Measurements from ENCODE around the gene TASOR.
A peak's percentile ranks its signal among the peaks of the same experiment; 100 is the strongest.
"Not testable (repeated sequence)": the region's sequence is repeated elsewhere in the genome, so short reads cannot be mapped to it uniquely, and the experiment has no call there.

Gene TASOR

DNA sequence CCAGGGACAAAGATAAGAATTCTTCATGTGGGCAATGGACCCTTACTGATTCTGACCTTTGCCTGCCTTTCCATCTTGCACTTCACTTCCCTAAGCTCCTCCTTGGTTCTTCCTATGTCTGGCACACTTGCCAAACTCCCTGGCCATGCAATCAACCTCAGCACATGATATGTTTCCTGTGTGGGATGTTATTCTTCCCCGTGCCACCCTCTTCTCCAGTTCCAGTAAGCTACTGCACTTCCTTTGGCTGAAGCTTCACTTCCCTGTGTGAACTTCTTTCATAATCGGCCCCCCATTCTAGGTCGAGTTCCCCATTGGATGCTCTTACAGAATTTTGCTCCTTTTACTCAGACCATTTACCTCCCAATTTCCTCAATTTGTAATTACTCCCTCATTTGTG lies 10.7 kb upstream of the TASOR start:
- peaks cover 47% of the 10 kb centered on the region for H3K4me1 Mint-ChIP-seq
- no peaks in the 10 kb centered on the region for H3K27me3 Mint-ChIP-seq
- DNase-seq (no peak), ATAC-seq (no peak)
- peak overlapping the region in 1 of 2 donors; percentile 10 for H3K27ac Mint-ChIP-seq
- H3K4me3 Mint-ChIP-seq, result peak overlapping the region; percentile 45 to 73
- no peaks in the 10 kb centered on the region for H3K9me3 Mint-ChIP-seq

DNA sequence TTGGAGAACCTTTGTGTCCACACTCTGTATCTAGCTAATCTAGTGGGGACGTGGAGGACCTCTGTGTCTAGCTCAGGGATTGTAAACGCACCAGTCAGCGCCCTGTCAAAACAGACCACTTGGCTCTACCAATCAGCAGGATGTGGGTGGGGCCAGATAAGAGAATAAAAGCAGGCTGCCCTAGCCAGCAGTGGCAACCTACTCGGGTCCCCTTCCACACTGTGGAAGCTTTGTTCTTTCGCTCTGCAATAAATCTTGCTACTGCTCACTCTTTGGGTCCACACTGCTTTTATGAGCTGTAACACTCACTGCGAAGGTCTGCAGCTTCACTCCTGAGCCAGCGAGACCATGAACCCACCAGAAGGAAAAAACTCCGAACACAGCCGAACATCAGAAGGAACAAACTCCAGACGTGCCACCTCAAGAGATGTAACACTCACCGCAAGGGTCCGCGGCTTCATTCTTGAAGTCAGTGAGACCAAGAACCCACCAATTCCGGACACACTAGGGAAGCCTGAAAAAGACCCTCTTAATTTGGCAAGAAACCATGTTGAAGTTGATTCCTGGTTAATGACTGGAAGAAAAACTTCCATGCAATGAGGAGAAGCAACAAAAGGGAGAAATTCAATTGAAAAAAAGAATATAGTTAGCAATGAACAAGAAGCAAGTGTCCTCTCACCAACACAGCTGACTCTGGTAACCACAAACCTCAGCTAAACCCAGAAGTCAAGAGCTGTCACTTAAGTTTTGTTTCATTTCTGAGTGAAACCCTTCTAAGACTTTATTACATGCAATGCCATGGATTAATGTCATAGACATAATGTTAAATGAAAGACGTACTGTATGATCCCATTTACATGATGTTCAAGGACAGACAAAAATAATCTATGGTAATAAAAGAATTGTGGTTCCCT lies 9.7 kb upstream of the TASOR start:
- Mint-ChIP-seq H3K27ac (peak overlapping the region; percentile 13 to 36), H3K4me3 (peak overlapping the region; percentile 71 to 73), H3K4me1 (peaks cover 47% of the 10 kb centered on the region)
- not testable (repeated sequence) for H3K9me3 Mint-ChIP-seq, H3K27me3 Mint-ChIP-seq
- DNase-seq, result peak; percentile 48 to 53
- peak; percentile 96 for ATAC-seq

DNA sequence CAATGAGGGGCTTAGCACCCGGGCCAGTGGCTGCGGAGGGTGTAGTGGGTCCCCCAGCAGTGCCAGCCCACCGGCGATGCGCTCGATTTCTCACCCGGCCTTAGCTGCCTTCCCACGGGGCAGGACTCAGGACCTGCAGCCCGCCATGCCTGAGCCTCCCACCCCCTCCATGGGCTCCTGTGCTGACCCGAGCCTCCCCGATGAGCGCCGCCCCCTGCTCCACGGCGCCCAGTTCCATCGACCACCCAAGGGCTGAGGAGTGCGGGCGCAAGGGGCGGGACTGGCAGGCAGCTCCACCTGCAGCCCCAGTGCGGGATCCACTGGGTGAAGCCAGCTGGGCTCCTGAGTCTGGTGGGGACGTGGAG lies 8.9 kb upstream of the TASOR start:
- not testable (repeated sequence) for ATAC-seq, DNase-seq, H3K9me3 Mint-ChIP-seq, H3K4me3 Mint-ChIP-seq, H3K27me3 Mint-ChIP-seq, H3K27ac Mint-ChIP-seq
- peaks cover 47% of the 10 kb centered on the region for H3K4me1 Mint-ChIP-seq

DNA sequence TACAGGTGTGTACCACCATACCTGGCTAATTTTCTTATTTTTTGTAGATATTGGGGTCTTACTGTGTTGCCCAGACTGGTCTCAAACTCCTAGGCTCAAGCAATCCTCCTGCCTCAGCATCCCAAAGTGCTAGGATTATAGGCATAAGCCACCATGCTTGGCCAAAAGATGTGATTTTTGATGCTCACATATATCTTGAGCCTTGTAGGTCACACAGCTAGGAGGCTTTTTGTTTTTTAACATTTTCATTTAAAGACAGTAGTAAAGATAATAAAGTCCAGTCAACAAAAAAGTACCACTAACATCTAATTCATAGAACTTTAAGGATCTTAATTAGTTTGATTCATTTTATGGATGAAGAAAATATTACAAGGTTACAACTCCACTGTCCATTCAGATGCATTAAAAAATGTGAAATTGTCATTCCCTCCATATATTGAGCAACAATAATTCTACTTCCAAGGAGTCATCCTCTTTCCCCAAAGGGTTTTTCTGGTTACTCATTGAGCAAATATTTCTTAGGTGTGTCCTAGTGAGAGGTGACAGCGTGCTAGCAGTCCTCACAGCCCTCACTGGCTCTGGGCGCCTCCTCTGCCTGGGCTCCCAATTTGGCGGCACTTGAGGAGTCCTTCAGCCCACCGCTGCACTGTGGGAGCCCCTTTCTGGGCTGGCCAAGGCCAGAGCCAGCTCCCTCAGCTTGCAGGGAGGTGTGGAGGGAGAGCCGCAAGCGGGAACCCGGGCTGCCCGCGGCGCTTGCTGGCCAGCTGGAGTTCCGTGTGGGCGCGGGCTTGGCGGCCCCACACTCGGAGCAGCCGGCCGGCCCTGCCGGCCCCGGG lies 8.3 kb upstream of the TASOR start:
- H3K27ac Mint-ChIP-seq, result no peak overlapping the region
- H3K27me3 Mint-ChIP-seq, result no peaks in the 10 kb centered on the region
- H3K4me1 Mint-ChIP-seq, result peaks cover 42% of the 10 kb centered on the region
- no peak for DNase-seq
- no peak for ATAC-seq
- no peaks in the 10 kb centered on the region for H3K9me3 Mint-ChIP-seq
- H3K4me3 Mint-ChIP-seq, result no peak overlapping the region

- ATAC-seq (no peak), DNase-seq (no peak)
- H3K4me1 Mint-ChIP-seq, result peaks cover 23% of the 10 kb centered on the region
- no peak overlapping the region for H3K4me3 Mint-ChIP-seq
- H3K9me3 Mint-ChIP-seq, result no peaks in the 10 kb centered on the region
- H3K27me3 Mint-ChIP-seq, result no peaks in the 10 kb centered on the region
- no peak overlapping the region for H3K27ac Mint-ChIP-seq
These were observed 6.2 kb upstream of the TASOR start for GRCh38 chr3:56689303-56689702.

DNA sequence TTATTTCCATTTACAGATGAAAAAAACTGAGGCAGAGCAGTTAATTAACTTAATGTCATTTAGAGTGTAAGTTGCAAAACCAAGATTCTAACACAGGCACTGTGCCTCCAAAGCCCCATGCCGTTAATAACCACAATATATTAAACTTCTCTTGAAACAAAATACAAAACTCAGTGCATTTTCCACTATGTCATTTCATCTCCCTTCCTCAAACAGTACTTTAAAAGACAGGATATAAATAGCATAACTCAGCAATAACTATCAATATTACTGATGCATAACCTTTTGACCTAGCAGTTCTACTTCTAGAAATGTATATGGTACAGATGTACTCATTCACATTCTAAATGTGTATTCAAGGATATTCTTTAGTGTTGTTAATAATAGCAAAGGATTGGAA lies 5.1 kb upstream of the TASOR start:
- no peak for ATAC-seq
- no peak for DNase-seq
- H3K9me3 Mint-ChIP-seq, result no peaks in the 10 kb centered on the region
- H3K4me3 Mint-ChIP-seq, result no peak overlapping the region
- peaks cover 12% of the 10 kb centered on the region for H3K4me1 Mint-ChIP-seq
- no peaks in the 10 kb centered on the region for H3K27me3 Mint-ChIP-seq
- no peak overlapping the region for H3K27ac Mint-ChIP-seq

DNA sequence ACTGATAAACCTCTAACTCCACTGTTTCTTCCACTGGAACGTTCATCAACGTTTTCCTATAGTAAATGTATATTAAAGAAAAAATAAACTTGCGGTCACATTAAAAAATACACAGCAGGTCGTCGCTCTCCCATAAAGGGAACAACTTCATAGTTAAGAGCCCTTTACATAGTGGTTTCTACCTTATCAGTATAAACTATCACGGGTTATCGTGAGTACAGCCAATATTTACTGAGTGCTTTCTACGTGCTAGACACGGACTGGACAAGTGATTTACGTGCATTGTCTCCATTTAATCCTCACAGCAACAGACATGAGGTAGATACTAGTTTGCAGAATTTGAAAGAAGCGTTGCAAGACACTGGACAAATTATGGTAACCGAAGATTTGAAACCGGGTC lies 964 bp upstream of the TASOR start:
- peak overlapping the region; percentile 54 to 67 for H3K4me3 Mint-ChIP-seq
- H3K4me1 Mint-ChIP-seq, result peaks cover 17% of the 10 kb centered on the region
- DNase-seq (no peak), ATAC-seq (no peak)
- H3K27ac Mint-ChIP-seq, result peak overlapping the region; percentile 33 to 67
- H3K27me3 Mint-ChIP-seq, result no peaks in the 10 kb centered on the region
- no peaks in the 10 kb centered on the region for H3K9me3 Mint-ChIP-seq

DNA sequence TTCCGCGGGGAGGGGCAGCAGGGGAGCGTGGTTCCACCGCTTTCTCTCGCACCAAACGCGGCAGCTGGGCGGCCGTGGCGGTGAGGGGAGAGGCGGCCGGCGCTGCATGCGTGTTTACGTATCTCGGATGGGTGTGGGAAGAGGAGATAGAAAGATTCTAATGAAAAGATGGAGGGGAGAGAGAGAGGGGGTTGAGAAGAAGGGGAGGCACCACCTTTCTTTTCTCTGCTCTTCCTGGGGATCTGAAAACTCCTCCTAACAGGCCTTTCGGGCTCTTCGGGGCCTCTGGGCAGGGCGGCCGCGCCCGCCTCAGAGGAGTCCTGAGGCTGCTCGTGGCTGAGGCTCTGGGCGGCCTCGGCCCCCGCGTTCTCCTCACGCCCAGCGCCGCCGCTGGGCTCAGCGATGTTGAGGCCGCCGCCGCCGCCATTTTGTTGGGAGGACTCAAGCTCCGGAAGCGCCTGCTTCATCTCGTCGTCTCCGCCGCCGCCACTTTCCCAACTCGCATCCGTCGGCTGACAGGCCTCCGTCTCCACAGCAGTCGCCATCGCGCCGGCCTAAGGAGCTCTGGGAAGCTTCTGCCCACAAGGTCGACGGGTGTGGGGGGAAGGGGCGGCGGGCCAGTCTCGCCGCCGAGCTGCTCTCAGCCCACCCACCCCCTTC lies 473 bp downstream of the TASOR start:
- peak overlapping the region; percentile 99 for H3K4me3 Mint-ChIP-seq
- H3K9me3 Mint-ChIP-seq, result no peaks in the 10 kb centered on the region
- H3K27ac Mint-ChIP-seq, result peak overlapping the region; percentile 97 to 100
- peak; percentile 83 for ATAC-seq
- DNase-seq, result peak; percentile 79 to 80
- H3K27me3 Mint-ChIP-seq, result no peaks in the 10 kb centered on the region
- H3K4me1 Mint-ChIP-seq, result peaks cover 32% of the 10 kb centered on the region

GRCh38 chr3:56681984-56682461 lies 1.0 kb downstream of the TASOR start:
- peaks cover 37% of the 10 kb centered on the region for H3K4me1 Mint-ChIP-seq
- ATAC-seq (no peak), DNase-seq (no peak)
- H3K4me3 Mint-ChIP-seq, result peak overlapping the region; percentile 99
- H3K27me3 Mint-ChIP-seq, result no peaks in the 10 kb centered on the region
- H3K27ac Mint-ChIP-seq, result peak overlapping the region; percentile 97 to 100
- no peaks in the 10 kb centered on the region for H3K9me3 Mint-ChIP-seq

GRCh38 chr3:56680054-56680580 lies 2.9 kb downstream of the TASOR start:
- H3K27ac Mint-ChIP-seq, result no peak overlapping the region
- peak overlapping the region in 1 of 2 donors; percentile 37 for H3K4me3 Mint-ChIP-seq
- no peaks in the 10 kb centered on the region for H3K9me3 Mint-ChIP-seq
- DNase-seq, result no peak
- no peaks in the 10 kb centered on the region for H3K27me3 Mint-ChIP-seq
- H3K4me1 Mint-ChIP-seq, result peaks cover 38% of the 10 kb centered on the region
- ATAC-seq, result no peak

DNA sequence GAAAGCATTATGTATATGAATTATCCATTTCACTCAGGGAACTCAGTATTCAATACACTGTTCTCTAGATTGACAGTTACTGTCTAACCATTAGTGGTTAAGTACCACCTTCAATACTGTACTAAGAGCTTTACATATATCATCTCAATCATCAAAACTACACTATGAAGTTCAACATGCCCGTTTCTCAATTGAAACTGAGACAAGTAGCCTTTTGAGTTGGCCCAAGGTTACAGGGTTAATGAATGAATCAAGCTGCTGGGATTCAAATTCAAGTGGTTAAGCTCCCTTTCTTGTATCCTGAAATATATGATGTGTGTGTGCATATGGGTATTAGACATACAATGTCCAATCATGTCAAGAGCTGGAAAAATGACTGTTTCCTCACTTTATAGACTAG lies 5.8 kb downstream of the TASOR start:
- peak overlapping the region in 1 of 2 donors; percentile 73 for H3K4me3 Mint-ChIP-seq
- H3K4me1 Mint-ChIP-seq, result peaks cover 45% of the 10 kb centered on the region
- H3K9me3 Mint-ChIP-seq, result no peaks in the 10 kb centered on the region
- no peak overlapping the region for H3K27ac Mint-ChIP-seq
- peak; percentile 82 for ATAC-seq
- H3K27me3 Mint-ChIP-seq, result no peaks in the 10 kb centered on the region
- no peak for DNase-seq

DNA sequence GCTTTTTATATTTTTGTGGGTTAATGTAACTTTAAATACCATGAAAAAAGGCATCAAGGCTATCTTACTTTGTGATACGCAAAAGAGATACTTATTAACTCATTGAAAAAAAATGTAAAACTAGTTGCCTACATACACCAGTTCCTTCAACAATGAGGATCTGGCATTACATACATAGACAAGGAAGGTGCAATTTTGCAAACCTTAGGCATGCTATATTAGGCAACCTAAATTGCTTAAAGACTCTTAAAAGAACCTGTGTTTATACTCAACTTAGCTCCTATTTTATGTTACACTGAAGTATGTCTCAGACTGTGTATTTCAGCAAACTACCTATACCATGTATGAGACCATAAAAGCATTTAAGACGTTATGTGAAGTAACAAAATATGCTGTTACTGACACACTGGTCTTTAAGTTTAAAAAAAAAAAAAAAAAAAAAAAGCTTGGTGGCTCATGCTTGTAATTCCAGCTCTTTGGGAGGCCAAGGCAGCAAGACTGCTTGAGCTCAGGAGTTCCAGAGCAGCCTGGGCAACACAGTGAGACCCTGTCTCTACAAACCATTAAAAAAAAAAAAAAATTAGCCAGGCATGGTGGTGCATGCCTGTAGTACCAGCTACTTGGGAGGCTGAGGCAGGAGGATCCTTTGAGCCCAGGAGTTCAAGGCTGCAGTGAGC lies 9.1 kb downstream of the TASOR start:
- DNase-seq, result no peak
- no peaks in the 10 kb centered on the region for H3K27me3 Mint-ChIP-seq
- peaks cover 34% of the 10 kb centered on the region for H3K4me1 Mint-ChIP-seq
- no peaks in the 10 kb centered on the region for H3K9me3 Mint-ChIP-seq
- no peak for ATAC-seq
- H3K27ac Mint-ChIP-seq, result no peak overlapping the region
- H3K4me3 Mint-ChIP-seq, result no peak overlapping the region

DNA sequence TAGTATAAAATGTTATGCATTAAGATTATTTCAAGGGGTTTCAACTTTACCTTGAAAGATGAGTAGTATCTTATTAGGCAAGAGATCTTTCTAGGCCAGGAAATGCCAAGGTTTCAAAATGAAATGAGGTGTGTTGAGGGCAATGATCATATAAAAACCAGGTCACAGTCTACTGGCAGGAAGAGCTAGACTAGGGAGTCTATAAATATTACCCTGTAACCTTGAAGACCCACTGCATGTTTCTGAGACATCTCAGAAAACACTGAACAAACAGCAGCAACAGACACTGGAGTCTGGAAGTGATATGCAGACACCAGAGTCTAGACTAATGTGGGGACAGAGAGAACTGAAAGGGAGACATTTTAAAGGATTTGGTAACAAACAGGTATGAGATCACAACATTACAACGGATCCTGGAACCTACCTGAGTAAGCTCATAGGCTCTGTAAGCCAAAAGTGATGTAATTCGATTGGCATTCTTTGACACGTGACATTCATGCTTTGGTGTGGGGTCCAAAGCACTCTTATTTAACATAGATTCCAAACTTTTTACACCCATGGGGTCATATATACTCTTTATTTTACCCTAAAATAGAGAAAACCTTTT lies 15.0 kb downstream of the TASOR start:
- no peak for DNase-seq
- peak; percentile 60 for ATAC-seq

GRCh38 chr3:56664823-56665222 lies 18.2 kb downstream of the TASOR start:
- H3K27ac Mint-ChIP-seq, result peak overlapping the region in 1 of 2 donors; percentile 80
- H3K9me3 Mint-ChIP-seq, result no peaks in the 10 kb centered on the region

More for the DNA sequence above, 15.0 kb downstream of the TASOR start:
- peaks cover 13% of the 10 kb centered on the region for H3K4me1 Mint-ChIP-seq
- no peaks in the 10 kb centered on the region for H3K9me3 Mint-ChIP-seq
- H3K27me3 Mint-ChIP-seq, result no peaks in the 10 kb centered on the region
- peak overlapping the region in 1 of 2 donors; percentile 27 for H3K27ac Mint-ChIP-seq
- no peak overlapping the region for H3K4me3 Mint-ChIP-seq

More at GRCh38 chr3:56664823-56665222, 18.2 kb downstream of the TASOR start:
- DNase-seq, result no peak
- ATAC-seq, result no peak
- Mint-ChIP-seq H3K4me3 (no peak overlapping the region), H3K4me1 (peaks cover 15% of the 10 kb centered on the region), H3K27me3 (no peaks in the 10 kb centered on the region)
